ENCODE measurements around the gene BLVRB. TPM values are rescaled to one million over a fixed set of nuclear protein-coding genes. Genes with fewer than 3 reads are reported as not detected.
A peak's percentile ranks its signal among the peaks of the same experiment; 100 is the strongest.
"Not testable (repeated sequence)": the region's sequence is repeated elsewhere in the genome, so short reads cannot be mapped to it uniquely, and the experiment has no call there.

Gene BLVRB
- 10 to 100 TPM; 38.2 to 44.1 (median 39.8) TPM for polyA plus RNA-seq (ENCODE audit: insufficient read length in 3 of 3)

- DNase-seq (ENCODE audit: low read depth in 3 of 3, low spot score in 2 of 3) = peak; percentile 96 to 99 (median 99)
Measured at GRCh38 chr19:40465557-40466218, at the start of gene BLVRB. Gene BLVRB (minus strand): TSS chr19:40465745. CDS start chr19:40465688, 57 bp downstream.

DNA sequence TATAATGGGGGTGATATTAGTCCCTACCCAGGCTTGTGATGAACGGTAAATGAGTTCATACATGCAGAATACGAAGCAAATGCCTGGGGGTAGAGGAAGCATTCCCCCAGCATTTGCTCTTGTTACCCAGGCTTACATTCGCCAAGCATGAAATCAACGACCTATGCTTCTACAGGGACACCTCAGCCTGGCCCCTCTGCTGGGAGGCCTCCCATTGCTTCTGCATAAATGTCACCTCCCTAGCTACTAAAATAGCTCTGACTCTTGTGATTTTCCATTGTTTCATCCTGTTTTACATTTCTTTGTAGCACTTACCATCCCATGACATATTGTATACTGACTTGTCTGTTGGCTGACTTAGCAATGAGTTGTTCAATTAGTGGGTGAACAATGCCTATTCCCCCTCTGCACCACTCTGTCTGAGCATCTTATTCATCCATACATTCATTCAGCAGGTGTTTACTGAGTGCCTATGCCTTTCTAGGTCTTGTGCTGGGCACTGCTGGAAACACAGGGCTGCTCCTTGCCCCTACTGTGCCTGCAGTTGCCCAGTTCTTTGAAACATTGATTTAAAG is 48.3 kb upstream of the BLVRB start:
- DNase-seq (ENCODE audit: low read depth in 3 of 3, low spot score in 2 of 3) = no peak

- DNase-seq (ENCODE audit: low read depth in 3 of 3, low spot score in 2 of 3) = no peak
Measured at GRCh38 chr19:40513345-40513678, 47.8 kb upstream of the BLVRB start.

DNA sequence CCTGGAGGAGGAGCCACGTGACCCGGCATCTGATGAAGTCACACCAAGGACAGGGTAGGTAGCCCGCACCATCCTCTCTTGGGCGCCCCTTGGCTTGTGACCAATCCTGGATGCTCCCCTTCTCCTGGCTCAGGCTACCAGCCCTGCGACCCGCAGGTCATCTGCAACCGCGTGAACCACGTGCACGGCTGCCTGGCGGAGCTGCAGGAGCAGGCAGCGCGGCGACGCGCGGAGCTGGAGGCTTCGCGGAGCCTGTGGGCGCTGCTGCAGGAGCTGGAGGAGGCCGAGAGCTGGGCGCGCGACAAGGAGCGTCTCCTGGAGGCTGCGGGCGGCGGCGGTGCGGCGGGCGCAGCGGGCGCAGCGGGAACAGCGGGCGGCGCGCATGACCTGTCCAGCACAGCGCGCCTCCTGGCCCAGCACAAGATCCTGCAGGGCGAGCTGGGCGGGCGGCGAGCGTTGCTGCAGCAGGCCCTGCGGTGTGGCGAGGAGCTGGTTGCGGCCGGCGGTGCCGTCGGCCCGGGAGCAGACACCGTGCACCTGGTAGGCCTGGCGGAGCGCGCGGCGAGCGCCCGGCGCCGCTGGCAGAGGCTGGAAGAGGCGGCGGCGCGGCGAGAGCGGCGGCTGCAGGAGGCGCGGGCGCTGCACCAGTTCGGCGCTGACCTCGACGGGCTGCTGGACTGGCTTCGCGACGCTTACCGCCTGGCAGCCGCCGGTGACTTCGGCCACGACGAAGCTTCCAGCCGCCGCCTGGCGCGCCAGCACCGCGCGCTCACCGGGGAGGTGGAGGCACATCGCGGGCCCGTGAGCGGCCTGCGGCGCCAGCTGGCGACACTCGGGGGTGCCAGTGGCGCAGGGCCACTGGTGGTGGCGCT is 47.2 kb upstream of the BLVRB start:
- no peak for DNase-seq (ENCODE audit: low read depth in 3 of 3, low spot score in 2 of 3)

DNA sequence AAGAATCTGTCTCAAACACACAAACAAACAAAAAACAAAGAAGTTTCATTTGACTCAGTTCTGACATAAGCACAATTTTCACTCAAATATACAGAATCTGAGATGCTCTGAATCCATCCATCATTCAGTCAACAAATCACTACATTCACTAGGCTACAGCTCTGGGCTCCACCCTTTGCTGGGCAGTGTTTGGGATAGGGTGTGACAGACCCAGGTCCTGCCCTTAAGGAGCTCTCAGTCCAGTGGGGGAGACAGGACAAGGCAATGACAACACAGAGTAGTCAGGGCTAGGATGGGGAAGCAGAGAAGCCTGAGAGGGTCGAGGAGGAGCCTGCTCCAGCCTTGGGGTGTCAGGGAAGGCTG is 46.5 kb upstream of the BLVRB start:
- DNase-seq (ENCODE audit: low read depth in 3 of 3, low spot score in 2 of 3) = no peak

GRCh38 chr19:40511487-40511886 is 45.9 kb upstream of the BLVRB start:
- DNase-seq (ENCODE audit: low read depth in 3 of 3, low spot score in 2 of 3) = no peak

- no peak for DNase-seq (ENCODE audit: low read depth in 3 of 3, low spot score in 2 of 3)
Measured at GRCh38 chr19:40510526-40511115, 45.1 kb upstream of the BLVRB start.

GRCh38 chr19:40508739-40509260 is 43.3 kb upstream of the BLVRB start:
- DNase-seq (ENCODE audit: low read depth in 3 of 3, low spot score in 2 of 3) = no peak

DNA sequence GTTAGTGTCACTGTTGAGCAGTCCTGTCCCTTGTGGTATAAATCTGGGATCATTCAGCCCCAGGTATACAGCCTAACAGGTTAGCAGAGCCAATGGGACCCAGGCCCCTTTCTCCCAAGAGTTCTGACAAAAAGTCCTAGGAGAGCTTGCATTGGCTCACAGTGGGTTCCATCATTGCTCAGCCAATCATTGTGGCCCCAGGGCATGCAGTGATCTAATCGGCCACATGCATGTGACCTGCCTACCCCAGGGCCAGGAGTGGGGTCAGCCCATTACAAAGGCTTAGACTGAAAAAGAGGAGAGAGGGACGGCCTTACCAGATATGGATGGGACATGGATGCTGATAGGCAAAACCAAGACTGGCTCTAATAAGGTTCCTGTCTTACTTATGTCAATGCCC is 42.3 kb upstream of the BLVRB start:
- no peak for DNase-seq (ENCODE audit: low read depth in 3 of 3, low spot score in 2 of 3)

DNA sequence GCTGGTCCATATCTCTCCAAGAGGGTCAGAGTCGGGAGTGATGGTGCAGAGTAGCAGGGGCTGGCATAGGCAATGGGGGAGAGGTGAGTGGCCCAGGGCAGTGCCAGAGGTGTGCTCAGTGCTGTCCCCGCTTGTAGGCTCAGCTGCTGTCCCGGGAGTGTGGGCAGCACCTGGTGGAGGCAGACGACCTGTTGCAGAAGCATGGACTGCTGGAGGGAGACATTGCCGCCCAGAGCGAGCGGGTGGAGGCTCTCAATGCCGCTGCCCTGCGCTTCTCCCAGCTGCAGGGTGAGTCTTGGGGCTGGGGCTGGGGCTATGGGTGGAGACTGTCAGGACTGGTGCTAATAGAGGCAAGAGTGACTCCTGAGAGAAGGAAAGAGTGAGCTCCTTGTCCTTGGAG is 40.6 kb upstream of the BLVRB start:
- no peak for DNase-seq (ENCODE audit: low read depth in 3 of 3, low spot score in 2 of 3)

DNA sequence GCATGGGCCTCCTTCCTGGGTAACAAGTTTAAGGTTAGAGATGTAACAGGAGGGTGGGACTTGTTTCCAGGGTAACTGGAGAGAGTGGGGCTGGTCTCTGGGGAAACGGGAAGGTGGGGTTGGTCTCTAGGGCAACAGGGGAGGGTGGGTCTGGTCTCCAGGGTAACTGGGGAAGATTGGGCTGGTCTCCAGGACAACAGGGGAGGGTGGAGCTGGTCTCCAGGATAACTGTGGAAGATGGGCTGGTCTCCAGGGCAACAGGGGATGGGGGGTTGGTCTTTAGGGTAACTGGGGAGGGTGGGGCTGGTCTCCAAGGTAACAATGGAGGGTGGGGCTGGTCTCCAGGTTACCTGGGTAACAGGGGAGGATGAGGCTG is 37.8 kb upstream of the BLVRB start:
- no peak for DNase-seq (ENCODE audit: low read depth in 3 of 3, low spot score in 2 of 3)

GRCh38 chr19:40502647-40503319 is 37.2 kb upstream of the BLVRB start:
- DNase-seq (ENCODE audit: low read depth in 3 of 3, low spot score in 2 of 3) = no peak

DNA sequence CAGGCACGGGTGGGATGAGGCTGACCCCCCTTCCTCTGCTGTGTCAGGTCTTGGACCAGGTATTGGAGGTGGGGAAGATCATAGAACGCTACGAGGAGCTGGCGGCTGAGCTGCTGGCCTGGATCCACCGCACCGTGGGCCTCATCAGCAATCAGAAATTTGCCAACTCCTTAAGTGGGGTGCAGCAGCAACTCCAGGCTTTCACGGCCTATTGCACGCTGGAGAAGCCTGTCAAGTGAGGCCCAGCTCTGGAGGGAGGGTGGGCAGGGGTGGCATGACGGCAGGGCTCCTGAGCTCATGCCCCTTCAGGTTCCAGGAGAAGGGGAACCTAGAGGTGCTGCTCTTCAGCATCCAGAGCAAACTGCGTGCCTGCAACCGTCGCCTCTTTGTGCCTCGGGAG is 36.5 kb upstream of the BLVRB start:
- DNase-seq (ENCODE audit: low read depth in 3 of 3, low spot score in 2 of 3) = no peak

GRCh38 chr19:40501599-40501998 is 36.1 kb upstream of the BLVRB start:
- no peak for DNase-seq (ENCODE audit: low read depth in 3 of 3, low spot score in 2 of 3)

- DNase-seq (ENCODE audit: low read depth in 3 of 3, low spot score in 2 of 3) = not testable (repeated sequence)
Measured at GRCh38 chr19:40500678-40501530, 35.4 kb upstream of the BLVRB start.

GRCh38 chr19:40499320-40499719 is 33.8 kb upstream of the BLVRB start:
- DNase-seq (ENCODE audit: low read depth in 3 of 3, low spot score in 2 of 3) = no peak

DNA sequence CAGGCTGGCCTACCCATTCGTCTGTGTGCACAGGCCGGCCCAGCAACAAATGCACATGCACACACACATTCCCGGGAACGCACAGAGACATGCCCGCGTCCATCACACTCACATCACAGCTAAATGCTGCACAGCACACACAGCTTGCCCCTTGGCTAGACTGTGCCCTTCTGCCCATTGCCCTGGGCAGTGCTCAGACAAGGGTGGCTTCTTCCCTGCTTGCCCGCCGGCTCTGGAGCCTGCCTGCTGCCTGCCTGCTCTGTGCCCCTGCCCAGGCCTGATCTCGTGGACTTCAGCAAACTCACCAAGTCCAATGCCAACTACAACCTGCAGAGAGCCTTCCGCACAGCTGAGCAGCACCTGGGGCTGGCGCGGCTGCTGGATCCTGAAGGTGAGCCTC is 31.7 kb upstream of the BLVRB start:
- DNase-seq (ENCODE audit: low read depth in 3 of 3, low spot score in 2 of 3) = no peak

GRCh38 chr19:40494191-40494838 is 28.8 kb upstream of the BLVRB start:
- no peak for DNase-seq (ENCODE audit: low read depth in 3 of 3, low spot score in 2 of 3)

DNA sequence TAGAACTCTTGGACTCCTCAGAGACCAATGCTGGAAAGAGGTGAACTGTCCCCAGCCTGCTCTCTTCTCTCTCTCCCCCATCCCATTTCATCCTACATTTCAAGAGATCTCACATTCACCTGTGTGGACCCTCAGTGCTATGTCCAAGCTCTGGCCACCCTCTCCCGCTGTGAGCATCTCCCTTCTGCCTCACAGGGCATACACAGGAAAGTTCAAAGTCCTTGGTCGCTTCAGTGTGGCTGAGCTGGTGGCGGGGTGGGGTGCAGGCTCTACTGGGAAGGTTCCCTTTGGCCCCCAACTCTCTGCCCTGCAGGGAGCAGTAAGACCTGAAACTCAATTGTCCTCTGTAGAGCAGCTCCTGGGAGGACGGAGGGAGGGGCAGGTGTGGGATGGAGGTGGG is 28.2 kb upstream of the BLVRB start:
- DNase-seq (ENCODE audit: low read depth in 3 of 3, low spot score in 2 of 3) = no peak
